OCI-LY7 (cell line): ENCODE measurements around the gene TPSD1. TPM values are rescaled to one million over a fixed set of nuclear protein-coding genes. Genes with fewer than 3 reads are reported as not detected.

Source experiments
- BruUV-seq: library from RNA; stranded (reverse); fragments of 400-500 nt; replicated peaks from 2 replicates; lab custom pipeline; 2021; lab: Mats Ljungman, UMichigan
- CTCF ChIA-PET: fragments of 300-600 bp; sonication (Branson Sonifier 250); formaldehyde crosslinking; loops from one replicate; lab custom pipeline; 2022; ENCODE audit warnings: antibody characterized with exemption; ENCODE audit not compliant: unreplicated experiment; lab: Charles Lee
- POLR2A ChIA-PET: fragments of 300-600 bp; sonication (Branson Sonifier 250); formaldehyde crosslinking; loops from one replicate; lab custom pipeline; 2022; ENCODE audit warnings: antibody characterized with exemption; lab: Charles Lee
- DNase-seq: peaks from one replicate; pipeline ENCODE4 v3.0.0-alpha.2; 2015; ENCODE audit warnings: low spot score
- H2AFZ ChIP-seq: fragments of 200-600 bp; sonication (generic), shearing (Covaris generic); 2 replicates; pipeline ENCODE4 v1.6.1; 2014; ENCODE audit warnings: mild to moderate bottlenecking, antibody characterized with exemption, low read length, moderate library complexity
- H3K27ac ChIP-seq: fragments of 200-600 bp; sonication (generic); 2 replicates; pipeline ENCODE4 v1.5.1; 2014; ENCODE audit warnings: mixed run types, low read depth, mild to moderate bottlenecking, moderate library complexity, low read length, inconsistent platforms; ENCODE audit not compliant: poor library complexity, severe bottlenecking
- H3K36me3 ChIP-seq: fragments of 200-600 bp; sonication (generic); 2 replicates; pipeline ENCODE4 v1.6.1; 2014; ENCODE audit warnings: mild to moderate bottlenecking, antibody characterized with exemption, low read length, moderate library complexity, mixed read lengths; ENCODE audit not compliant: insufficient read depth
- H3K4me1 ChIP-seq: fragments of 200-600 bp; sonication (generic); 2 replicates; pipeline ENCODE4 v1.5.1; 2014; ENCODE audit warnings: mild to moderate bottlenecking, low read length; ENCODE audit not compliant: insufficient read depth, poor library complexity, severe bottlenecking
- H3K4me2 ChIP-seq: fragments of 200-600 bp; sonication (generic); 2 replicates; pipeline ENCODE4 v1.6.1; 2014; ENCODE audit warnings: mild to moderate bottlenecking, low read length
- H3K4me3 ChIP-seq: fragments of 200-600 bp; sonication (generic); 2 replicates; pipeline ENCODE4 v1.5.1; 2014; ENCODE audit warnings: mild to moderate bottlenecking, low read depth, low read length; ENCODE audit not compliant: poor library complexity, severe bottlenecking
- H3K79me2 ChIP-seq: fragments of 200-600 bp; sonication (generic); 2 replicates; pipeline ENCODE4 v1.6.1; 2016; ENCODE audit warnings: low read depth, mild to moderate bottlenecking, low read length, moderate library complexity, mixed read lengths; ENCODE audit not compliant: insufficient read depth
- H3K9me2 ChIP-seq: fragments of 200-600 bp; sonication (generic); 2 replicates; pipeline ENCODE4 v1.6.1; 2016; ENCODE audit warnings: mild to moderate bottlenecking, low read length, mixed read lengths; ENCODE audit not compliant: insufficient read depth
- H3K9me3 ChIP-seq: fragments of 200-600 bp; sonication (generic); 2 replicates; pipeline ENCODE4 v1.6.1; 2014; ENCODE audit warnings: mild to moderate bottlenecking, mixed run types, low read length, mixed read lengths
- H4K20me1 ChIP-seq: fragments of 200-600 bp; sonication (generic); 2 replicates; pipeline ENCODE4 v1.6.1; 2014; ENCODE audit warnings: mild to moderate bottlenecking, antibody characterized with exemption, low read length, moderate library complexity, mixed read lengths; ENCODE audit not compliant: insufficient read depth
- CTCF ChIP-seq: fragments of 200-600 bp; sonication (generic); conservative IDR thresholded peaks from 2 replicates; pipeline ENCODE4 v1.5.1; 2014; ENCODE audit warnings: mild to moderate bottlenecking, antibody characterized with exemption, low read length, moderate library complexity, mixed read lengths
- EZH2phosphoT487 ChIP-seq: fragments of 200-600 bp; sonication (generic); IDR thresholded peaks from 2 replicates; pipeline ENCODE4 v1.6.1; 2018; ENCODE audit warnings: low read depth, borderline replicate concordance, mild to moderate bottlenecking, mixed run types, antibody characterized with exemption, low read length, moderate library complexity, mixed read lengths
- intact Hi-C: fragments of 100-400 bp; cut with micrococcal nuclease; formaldehyde crosslinking; loops from one replicate; pipeline ENCODE4 v1.10.0; 2022; ENCODE audit not compliant: unreplicated experiment
- total RNA-seq, 2 experiments: library from RNA; depleted of rRNA in 1 of 2; stranded (reverse); fragments of >200 nt in 1 of 2; shearing (Covaris generic) in 1 of 2; gene quantifications; 2 replicates each; pipeline ENCODE4 v1.2.3, GENCODE V29; 2014 to 2022

The TPSD1 gene
- total RNA-seq, 2 experiments from 2014 or later, result not detected

- no peak for DNase-seq
- BruUV-seq, result no TSS peak
- Histone ChIP-seq H3K9me2 (no peaks in the 10 kb centered on the region), H3K79me2 (no peaks in the 10 kb centered on the region), H3K36me3 (no peaks in the 10 kb centered on the region), H3K4me2 (no peak overlapping the region), H3K27ac (no peak overlapping the region), H2AFZ (no peak overlapping the region), H4K20me1 (no peaks in the 10 kb centered on the region), H3K4me1 (no peaks in the 10 kb centered on the region), H3K9me3 (no peaks in the 10 kb centered on the region), H3K4me3 (no peak overlapping the region)
- POLR2A ChIA-PET, result no interaction called here
- intact Hi-C loops, result no loop called here
- CTCF ChIA-PET, result no interaction called here
- no peak for TF ChIP-seq EZH2phosphoT487
- TF ChIP-seq CTCF, result no peak
These were observed 17.9 kb downstream of the TPSD1 start for GRCh38 chr16:1273816-1274215.

- DNase-seq, result no peak
- Histone ChIP-seq H3K4me3 (no peak overlapping the region), H3K36me3 (no peaks in the 10 kb centered on the region), H3K9me3 (no peaks in the 10 kb centered on the region), H3K4me2 (no peak overlapping the region), H4K20me1 (no peaks in the 10 kb centered on the region), H3K9me2 (no peaks in the 10 kb centered on the region), H2AFZ (no peak overlapping the region), H3K4me1 (no peaks in the 10 kb centered on the region), H3K27ac (no peak overlapping the region), H3K79me2 (no peaks in the 10 kb centered on the region)
- intact Hi-C loops, result no loop called here
- ChIA-PET POLR2A (no interaction called here), CTCF (no interaction called here)
- no TSS peak for BruUV-seq
- TF ChIP-seq EZH2phosphoT487 (no peak), CTCF (no peak)
These were observed 18.9 kb downstream of the TPSD1 start for GRCh38 chr16:1274767-1275166.

- Histone ChIP-seq H3K27ac (no peak overlapping the region), H3K4me2 (no peak overlapping the region), H3K36me3 (no peaks in the 10 kb centered on the region), H3K4me1 (no peaks in the 10 kb centered on the region), H3K9me3 (no peaks in the 10 kb centered on the region), H3K79me2 (no peaks in the 10 kb centered on the region), H3K4me3 (no peak overlapping the region), H4K20me1 (no peaks in the 10 kb centered on the region), H3K9me2 (no peaks in the 10 kb centered on the region), H2AFZ (no peak overlapping the region)
- CTCF ChIA-PET, result no interaction called here
- intact Hi-C loops, result no loop called here
- DNase-seq, result no peak
- TF ChIP-seq EZH2phosphoT487, result no peak
- TF ChIP-seq CTCF, result no peak
- POLR2A ChIA-PET, result no interaction called here
- BruUV-seq, result no TSS peak
These were observed 20.1 kb downstream of the TPSD1 start for GRCh38 chr16:1275791-1276579.
